ENCODE data around the gene IER5L. TPM values are rescaled to one million over a fixed set of nuclear protein-coding genes. Genes with fewer than 3 reads are reported as not detected.
"Not testable (repeated sequence)": the region's sequence is repeated elsewhere in the genome, so short reads cannot be mapped to it uniquely, and the experiment has no call there.

IER5L gene
- total RNA-seq, 1 experiment from 2014 or later: 4.6 TPM

- not testable (repeated sequence) for H3K9me3 Mint-ChIP-seq; H3K4me3 Mint-ChIP-seq; H3K27ac Mint-ChIP-seq; DNase-seq (ENCODE audit: low spot score); ATAC-seq; H3K27me3 Mint-ChIP-seq (ENCODE audit: low read depth)
- peaks cover 31% of the 10 kb centered on the region for H3K4me1 Mint-ChIP-seq
- peaks cover 52% of the 10 kb centered on the region for H3K36me3 Mint-ChIP-seq
- ChIA-PET CTCF (interaction anchor here (1.0 to 6.0 kb wide), 8 partner anchors 11 to 494 kb away, joined by 3 to 142 read pairs (median 18); partner anchors contain the start of genes C9orf50 and IER5L), POLR2A (interaction anchor here (0.7 kb wide), 1 partner anchor 36 kb away, joined by 7 read pairs; no protein-coding TSS in a partner anchor)
These were observed 47.8 kb downstream of the IER5L start for GRCh38 chr9:129130271-129130670.

GRCh38 chr9:129128689-129129088 is 49.4 kb downstream of the IER5L start:
- Mint-ChIP-seq H3K4me1 (peaks cover 31% of the 10 kb centered on the region), H3K4me3 (no peak overlapping the region), H3K27me3 (ENCODE audit: low read depth) (no peaks in the 10 kb centered on the region), H3K9me3 (0 out of 2 replicates have a peak, but pooled peaks cover 4% of the 10 kb centered on the region), H3K27ac (peak overlapping the region; percentile 90; the same call in 1 of the 2 replicates), H3K36me3 (peaks cover 45% of the 10 kb centered on the region)
- DNase-seq (ENCODE audit: low spot score): no peak
- no peak for TF ChIP-seq ZNF512 (CRISPR knock-in tag; IDR thresholded peaks at IDR 0.05; ENCODE audit: borderline replicate concordance)
- no peak for TF ChIP-seq GABPB1 (CRISPR knock-in tag; IDR thresholded peaks at IDR 0.05)
- TF ChIP-seq ZNF671 (CRISPR knock-in tag; IDR thresholded peaks at IDR 0.05): no peak
- TF ChIP-seq NFATC4 (CRISPR knock-in tag; IDR thresholded peaks at IDR 0.05): no peak
- TF ChIP-seq USF1 (CRISPR knock-in tag; IDR thresholded peaks at IDR 0.05): no peak
- no peak for TF ChIP-seq NR3C1 (CRISPR knock-in tag; conservative IDR thresholded peaks at IDR 0.05; ENCODE audit: low read depth)
- no peak for TF ChIP-seq ETV6 (CRISPR knock-in tag; IDR thresholded peaks at IDR 0.05)
- no peak for TF ChIP-seq E2F4 (CRISPR knock-in tag; IDR thresholded peaks at IDR 0.05; ENCODE audit: borderline replicate concordance, low read depth)
- TF ChIP-seq STAT6 (CRISPR knock-in tag; conservative IDR thresholded peaks at IDR 0.05; ENCODE audit: low read depth): no peak
- no peak for TF ChIP-seq GRHL2 (CRISPR knock-in tag; IDR thresholded peaks at IDR 0.05; ENCODE audit: insufficient replicate concordance, severe bottlenecking)
- TF ChIP-seq PREB (CRISPR knock-in tag; IDR thresholded peaks at IDR 0.05; ENCODE audit: borderline replicate concordance): no peak
- TF ChIP-seq TP53 (CRISPR knock-in tag; IDR thresholded peaks at IDR 0.05): no peak
- TF ChIP-seq ZNF396 (CRISPR knock-in tag; IDR thresholded peaks at IDR 0.05; ENCODE audit: borderline replicate concordance): no peak
- no peak for TF ChIP-seq ZNF416 (CRISPR knock-in tag; IDR thresholded peaks at IDR 0.05)
- TF ChIP-seq TEAD1 (CRISPR knock-in tag; IDR thresholded peaks at IDR 0.05): no peak
- TF ChIP-seq E2F1 (CRISPR knock-in tag; IDR thresholded peaks at IDR 0.05): no peak
- TF ChIP-seq TCF7 (CRISPR knock-in tag; IDR thresholded peaks at IDR 0.05; ENCODE audit: low read depth): no peak
- TF ChIP-seq RELA (CRISPR knock-in tag; IDR thresholded peaks at IDR 0.05; ENCODE audit: borderline replicate concordance): no peak
- CTCF ChIA-PET: interaction anchor here (3.5 kb wide), 1 partner anchor 14 kb away, joined by 30 read pairs; no protein-coding TSS in a partner anchor
- POLR2A ChIA-PET: no interaction called here
- no peak for ATAC-seq
